Nephron (organoid): Measurements from ENCODE around the gene FAM222A.

ENCODE experiments used
- H3K27ac Mint-ChIP-seq, 3 experiments: 2 replicates each; pipeline ENCODE4 v1.8.0; 2020; ENCODE audit warnings: mixed read lengths in 3 of 3, mild to moderate bottlenecking in 2 of 3, moderate library complexity in 1 of 3
- H3K27me3 Mint-ChIP-seq: 2 replicates; pipeline ENCODE4 v1.8.0; 2021; ENCODE audit warnings: low read depth, mild to moderate bottlenecking, moderate library complexity, mixed read lengths
- H3K36me3 Mint-ChIP-seq: 2 replicates; pipeline ENCODE4 v1.8.0; 2020; ENCODE audit warnings: low read depth, mixed read lengths
- H3K4me1 Mint-ChIP-seq: 2 replicates; pipeline ENCODE4 v1.8.0; 2020; ENCODE audit warnings: mixed read lengths
- H3K4me3 Mint-ChIP-seq, 3 experiments: 2 replicates each; pipeline ENCODE4 v1.8.0; 2020; ENCODE audit warnings: mild to moderate bottlenecking in 3 of 3, mixed read lengths in 3 of 3, moderate library complexity in 2 of 3
- H3K9me3 Mint-ChIP-seq: 2 replicates; pipeline ENCODE4 v1.8.0; 2020; ENCODE audit warnings: mixed read lengths
- CTCF ChIP-seq, 3 experiments: fragments of 200-600 bp; sonication (generic); IDR thresholded peaks; one replicate each; pipeline ENCODE4 v1.5.0; 2021; ENCODE audit warnings: antibody characterized with exemption in 3 of 3; ENCODE audit not compliant: unreplicated experiment in 3 of 3

Gene FAM222A

GRCh38 chr12:109695416-109695815 lies 18.2 kb upstream of the FAM222A start:
- peak overlapping the region; percentile 28 to 78 (median 30) for H3K27ac Mint-ChIP-seq
- no peak overlapping the region for H3K4me3 Mint-ChIP-seq
- peaks cover 39% of the 10 kb centered on the region for H3K27me3 Mint-ChIP-seq
- H3K36me3 Mint-ChIP-seq = no peaks in the 10 kb centered on the region
- H3K9me3 Mint-ChIP-seq = no peaks in the 10 kb centered on the region
- peaks cover 25% of the 10 kb centered on the region for H3K4me1 Mint-ChIP-seq
- TF ChIP-seq CTCF (IDR thresholded peaks at IDR 0.05; ENCODE audit: unreplicated experiment in 3 of 3) = no peak

- no peak for TF ChIP-seq CTCF (IDR thresholded peaks at IDR 0.05; ENCODE audit: unreplicated experiment in 3 of 3)
- Mint-ChIP-seq H3K36me3 (no peaks in the 10 kb centered on the region), H3K4me3 (peak overlapping the region in 1 of 3 experiments; percentile 1), H3K4me1 (peaks cover 25% of the 10 kb centered on the region), H3K9me3 (no peaks in the 10 kb centered on the region), H3K27ac (peak overlapping the region in 2 of 3 experiments; percentile 28 to 78), H3K27me3 (peaks cover 39% of the 10 kb centered on the region)
Measured at GRCh38 chr12:109695961-109696461, 17.6 kb upstream of the FAM222A start.

GRCh38 chr12:109696485-109697269 lies 16.9 kb upstream of the FAM222A start:
- Mint-ChIP-seq H3K9me3 (no peaks in the 10 kb centered on the region), H3K27ac (peak overlapping the region in 2 of 3 experiments; percentile 28 to 78), H3K27me3 (peaks cover 36% of the 10 kb centered on the region), H3K4me1 (peaks cover 25% of the 10 kb centered on the region), H3K36me3 (no peaks in the 10 kb centered on the region), H3K4me3 (peak overlapping the region in 1 of 3 experiments; percentile 1)
- no peak for TF ChIP-seq CTCF (IDR thresholded peaks at IDR 0.05; ENCODE audit: unreplicated experiment in 3 of 3)

- no peak overlapping the region for H3K27ac Mint-ChIP-seq
- no peaks in the 10 kb centered on the region for H3K36me3 Mint-ChIP-seq
- H3K9me3 Mint-ChIP-seq = no peaks in the 10 kb centered on the region
- H3K4me1 Mint-ChIP-seq = peaks cover 25% of the 10 kb centered on the region
- no peak overlapping the region for H3K4me3 Mint-ChIP-seq
- H3K27me3 Mint-ChIP-seq = peaks cover 31% of the 10 kb centered on the region
- TF ChIP-seq CTCF (IDR thresholded peaks at IDR 0.05; ENCODE audit: unreplicated experiment in 3 of 3) = no peak
Measured at GRCh38 chr12:109697270-109697553, 16.4 kb upstream of the FAM222A start.

- peaks cover 28% of the 10 kb centered on the region for H3K27me3 Mint-ChIP-seq
Measured at GRCh38 chr12:109697877-109698468, 15.7 kb upstream of the FAM222A start.

More at GRCh38 chr12:109697877-109698468, 15.7 kb upstream of the FAM222A start:
- TF ChIP-seq CTCF (IDR thresholded peaks at IDR 0.05; ENCODE audit: unreplicated experiment in 3 of 3) = no peak
- no peaks in the 10 kb centered on the region for H3K9me3 Mint-ChIP-seq
- H3K27ac Mint-ChIP-seq = no peak overlapping the region
- peaks cover 25% of the 10 kb centered on the region for H3K4me1 Mint-ChIP-seq
- no peaks in the 10 kb centered on the region for H3K36me3 Mint-ChIP-seq
- no peak overlapping the region for H3K4me3 Mint-ChIP-seq
